ENCODE measurements around the gene ASB2.

ASB2 gene

GRCh38 chr14:93981316-93982229, 5.2 kb upstream of the ASB2 start:
- DNase-seq (ENCODE audit: low read depth in 2 of 2), result no peak

DNA sequence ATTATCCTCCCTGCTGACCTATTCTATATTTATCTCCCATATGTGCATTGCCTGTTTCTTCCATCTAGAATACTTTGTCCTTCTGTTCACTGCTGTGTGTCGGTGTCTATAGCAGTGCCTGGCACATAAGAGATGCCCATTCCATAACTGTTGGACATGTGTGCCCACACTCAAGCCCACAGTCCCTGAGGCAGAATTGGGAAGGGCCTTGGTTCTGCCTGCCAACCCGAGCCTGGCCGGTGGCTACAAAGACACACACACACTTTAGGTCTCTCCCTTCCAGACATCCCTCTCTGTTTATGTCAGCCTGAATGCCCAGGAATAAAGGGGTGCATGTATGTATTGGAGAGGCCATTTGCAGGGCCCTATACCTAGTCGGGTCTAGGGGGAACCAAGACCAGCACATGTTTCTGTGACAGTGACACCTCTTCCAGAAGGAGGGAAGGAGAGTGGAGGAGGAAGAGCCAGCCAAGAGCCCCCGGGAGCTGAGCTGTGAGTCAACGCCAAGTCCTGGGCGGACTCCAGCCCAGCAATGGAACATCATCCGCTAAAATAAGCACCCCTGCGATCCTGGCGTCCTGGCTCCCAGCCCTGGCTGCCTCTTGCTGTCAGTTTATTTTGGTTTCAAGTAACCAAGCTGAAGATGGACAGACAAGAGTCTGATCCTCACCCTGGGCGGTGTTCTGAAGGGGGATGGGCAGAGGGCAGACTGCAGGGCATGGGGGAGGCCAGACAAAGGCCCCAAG, 4.3 kb upstream of the ASB2 start:
- no peak for DNase-seq (ENCODE audit: low read depth in 2 of 2)

GRCh38 chr14:93978735-93979134, 2.4 kb upstream of the ASB2 start:
- DNase-seq (ENCODE audit: low read depth in 2 of 2), result no peak

GRCh38 chr14:93977790-93978581, 1.6 kb upstream of the ASB2 start:
- DNase-seq (ENCODE audit: low read depth in 2 of 2), result no peak

GRCh38 chr14:93977171-93977570, 801 bp upstream of the ASB2 start:
- DNase-seq (ENCODE audit: low read depth in 2 of 2), result no peak

- DNase-seq (ENCODE audit: low read depth in 2 of 2), result no peak
Measured at GRCh38 chr14:93975791-93976476, 436 bp downstream of the ASB2 start.

- DNase-seq (ENCODE audit: low read depth in 2 of 2), result no peak
Measured at GRCh38 chr14:93974833-93975232, 1.5 kb downstream of the ASB2 start.

- no peak for DNase-seq (ENCODE audit: low read depth in 2 of 2)
Measured at GRCh38 chr14:93974299-93974698, 2.1 kb downstream of the ASB2 start.

DNA sequence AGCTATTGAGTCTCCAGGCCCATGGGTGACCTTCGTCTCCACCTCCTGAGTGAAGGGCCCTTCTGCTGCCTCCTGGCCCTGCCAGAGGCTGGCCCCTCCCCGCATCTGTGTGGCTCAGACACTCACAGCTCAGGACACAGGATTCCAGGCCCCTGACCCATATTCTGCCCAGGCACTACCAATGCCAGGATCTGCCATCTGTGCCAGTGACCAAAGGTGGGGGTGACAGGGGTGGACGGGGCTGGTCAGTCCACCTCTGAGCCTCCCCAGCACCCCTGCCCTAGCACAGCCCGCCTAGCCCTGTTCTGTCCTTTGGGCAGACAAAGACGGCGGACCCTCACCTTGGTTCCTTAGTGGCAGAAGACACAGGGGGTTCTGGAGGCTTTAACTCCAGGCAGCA, 2.8 kb downstream of the ASB2 start:
- no peak for DNase-seq (ENCODE audit: low read depth in 2 of 2)

DNA sequence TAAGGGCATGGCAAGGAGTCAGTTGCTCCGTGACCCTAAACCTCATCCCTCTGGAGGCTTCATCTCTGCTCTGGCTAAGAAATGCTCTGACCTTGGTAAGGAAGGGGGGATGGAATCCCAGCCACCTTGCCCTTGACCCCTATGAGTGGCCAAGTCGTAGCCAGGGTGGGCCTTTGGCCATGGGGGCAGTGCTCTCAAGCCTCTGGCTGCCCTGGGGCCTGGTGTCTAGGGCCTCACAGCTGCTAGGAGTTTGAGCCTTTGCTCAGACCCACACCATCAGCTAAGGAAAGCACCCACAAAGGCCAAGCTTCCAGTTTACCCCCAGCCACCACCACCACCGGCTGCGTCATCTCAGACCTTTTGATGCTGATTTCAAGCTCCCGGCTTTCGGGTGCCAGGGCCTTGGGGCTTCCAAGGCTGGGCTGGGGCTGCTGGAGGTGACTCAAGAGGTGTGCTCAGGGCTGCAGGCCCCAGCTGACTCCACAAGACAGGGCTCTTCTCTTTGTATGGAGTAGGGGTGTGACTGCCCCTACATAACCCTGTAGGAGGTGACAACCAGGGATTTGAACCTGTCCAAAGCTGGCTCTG, 3.7 kb downstream of the ASB2 start:
- DNase-seq (ENCODE audit: low read depth in 2 of 2), result no peak

DNA sequence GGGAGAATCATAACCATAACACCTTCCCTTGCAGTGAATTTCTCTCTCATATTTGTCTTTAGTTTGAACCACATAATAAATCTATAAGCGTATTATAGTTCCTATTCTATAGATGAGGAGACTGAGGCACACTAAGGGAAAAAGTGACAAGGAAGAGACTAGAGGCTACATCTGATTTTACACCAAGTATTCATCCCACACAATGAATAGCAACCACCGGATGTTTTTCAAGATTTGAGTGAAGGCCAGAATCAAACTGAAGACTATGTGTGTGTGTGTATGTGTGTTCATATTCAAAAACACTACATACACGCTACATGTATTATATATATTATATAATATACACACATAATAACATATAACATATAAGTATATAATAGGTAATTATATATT, 4.7 kb downstream of the ASB2 start:
- no peak for DNase-seq (ENCODE audit: low read depth in 2 of 2)

GRCh38 chr14:93970965-93971634, 5.3 kb downstream of the ASB2 start:
- no peak for DNase-seq (ENCODE audit: low read depth in 2 of 2)

DNA sequence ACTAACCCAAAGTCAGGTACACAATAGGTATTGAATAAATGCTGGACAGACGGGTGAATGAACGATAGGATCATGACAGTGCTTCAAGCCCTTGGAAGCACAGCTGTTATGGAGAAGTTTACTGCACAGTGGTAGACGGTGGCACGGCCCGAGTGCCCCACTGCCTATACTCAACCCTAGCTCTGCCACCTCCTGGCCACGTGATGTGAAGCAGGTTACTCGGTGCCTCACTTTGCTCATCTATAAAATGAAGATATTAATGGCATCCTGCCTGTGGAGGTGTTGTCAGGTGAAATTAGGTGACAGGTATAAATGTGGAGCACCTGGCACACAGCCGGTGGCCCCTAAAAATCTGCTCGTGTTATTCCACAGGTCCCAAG, 5.8 kb downstream of the ASB2 start:
- DNase-seq (ENCODE audit: low read depth in 2 of 2), result no peak

- no peak for DNase-seq (ENCODE audit: low read depth in 2 of 2)
Measured at GRCh38 chr14:93969082-93969828, 7.1 kb downstream of the ASB2 start.

GRCh38 chr14:93967637-93968250, 8.6 kb downstream of the ASB2 start:
- DNase-seq (ENCODE audit: low read depth in 2 of 2), result no peak

DNA sequence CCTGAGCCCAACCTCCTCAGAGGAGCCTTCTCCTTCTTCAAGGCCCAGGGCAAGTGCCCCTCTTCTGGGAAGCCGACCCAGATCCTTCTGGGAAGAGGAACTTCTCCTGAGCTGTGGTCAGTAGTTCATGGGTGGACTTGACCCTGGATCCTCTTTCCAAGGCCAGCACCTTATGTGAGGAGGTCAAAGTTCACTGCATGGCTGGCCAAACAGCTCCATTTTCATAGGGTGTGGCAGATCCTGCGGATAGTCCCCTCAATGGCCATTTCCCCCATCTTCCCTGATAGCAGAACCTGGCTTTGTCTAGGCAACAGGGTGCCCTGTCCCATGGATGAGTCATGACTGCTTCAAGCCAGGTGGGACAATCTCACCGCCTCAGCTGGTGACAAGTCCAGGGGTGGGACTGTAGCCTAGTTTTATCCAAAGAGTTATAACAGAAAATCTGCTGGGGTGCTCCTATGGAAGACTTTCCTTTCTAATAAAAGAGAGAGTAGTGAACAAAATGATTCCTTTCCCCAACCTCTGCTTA, 10.4 kb downstream of the ASB2 start:
- DNase-seq (ENCODE audit: low read depth in 2 of 2), result no peak

- peak; percentile 70 to 71 for DNase-seq (ENCODE audit: low read depth in 2 of 2)
Measured at GRCh38 chr14:93965287-93965821, 11.0 kb downstream of the ASB2 start.

DNA sequence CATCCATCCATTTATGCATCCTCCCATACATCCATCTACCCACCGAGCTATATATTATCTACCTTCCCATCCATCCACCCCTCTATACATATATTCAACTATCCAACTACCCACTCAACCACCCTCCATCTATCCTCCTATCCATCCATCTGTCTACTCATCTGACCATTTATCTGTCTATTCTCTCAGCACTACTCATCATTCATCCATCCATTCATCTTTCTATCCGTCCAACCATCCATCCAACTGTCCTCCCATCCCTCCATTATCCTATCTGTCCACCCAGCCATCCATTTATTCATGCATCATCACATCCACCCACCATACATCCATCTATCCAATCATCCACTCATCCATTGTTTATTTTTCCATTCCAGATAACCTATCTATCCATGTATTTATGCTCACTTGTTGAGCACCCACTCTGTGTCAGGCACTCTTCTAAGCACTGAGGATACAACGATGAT, 11.5 kb downstream of the ASB2 start:
- no peak for DNase-seq (ENCODE audit: low read depth in 2 of 2)

GRCh38 chr14:93964281-93964680, 12.1 kb downstream of the ASB2 start:
- DNase-seq (ENCODE audit: low read depth in 2 of 2), result no peak
